SK-N-SH treated with all-trans-retinoic acid at 6 μM for 48 hours (cell line): Measurements from ENCODE around the gene ALOX15.

Source experiments
- GLIS3 ChIP-seq: fragments of 250-450 bp; sonication (Bioruptor Pico); IDR thresholded peaks from 2 replicates; pipeline ENCODE4 v1.5.0; 2020; ENCODE audit warnings: mild to moderate bottlenecking, moderate library complexity
- ZC3H10 ChIP-seq: fragments of 250-450 bp; sonication (Bioruptor Pico); IDR thresholded peaks from 2 replicates; pipeline ENCODE4 v1.5.1; 2021; ENCODE audit warnings: mild to moderate bottlenecking, moderate library complexity
- TF ChIP-seq, protein P1 (sequence below): fragments of 250-450 bp; sonication (Bioruptor Pico); IDR thresholded peaks from 2 replicates; pipeline ENCODE4 v1.5.1; 2020; ENCODE audit warnings: low read depth, mild to moderate bottlenecking, moderate library complexity

DNA sequence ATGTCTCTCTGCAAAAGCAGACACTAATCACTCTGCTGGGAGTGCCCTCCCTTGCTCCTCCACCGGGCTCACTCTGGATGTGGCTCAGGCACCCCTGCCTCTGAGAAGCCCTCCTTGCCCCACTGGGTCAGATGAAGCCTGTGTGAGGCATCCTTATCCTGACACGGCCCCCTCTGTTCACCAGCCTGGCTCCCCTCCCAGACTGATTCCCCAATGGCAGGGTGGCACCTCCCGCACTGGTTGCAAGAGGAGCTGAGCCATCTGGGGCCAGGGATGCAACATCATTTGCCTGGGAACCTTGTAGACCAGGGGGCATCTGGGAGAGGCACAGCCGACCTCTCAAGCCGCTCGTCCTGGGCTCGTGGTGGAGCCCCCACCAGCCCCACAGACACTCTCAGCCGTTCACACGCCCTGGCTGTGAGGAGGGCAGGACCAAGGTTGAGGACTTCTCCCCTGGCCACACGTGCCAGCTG is 50.5 kb downstream of the ALOX15 start:
- TF ChIP-seq GLIS3 (CRISPR knock-in tag) = no peak
- TF ChIP-seq ZC3H10 (CRISPR knock-in tag) = no peak
- TF ChIP-seq, protein P1, sequence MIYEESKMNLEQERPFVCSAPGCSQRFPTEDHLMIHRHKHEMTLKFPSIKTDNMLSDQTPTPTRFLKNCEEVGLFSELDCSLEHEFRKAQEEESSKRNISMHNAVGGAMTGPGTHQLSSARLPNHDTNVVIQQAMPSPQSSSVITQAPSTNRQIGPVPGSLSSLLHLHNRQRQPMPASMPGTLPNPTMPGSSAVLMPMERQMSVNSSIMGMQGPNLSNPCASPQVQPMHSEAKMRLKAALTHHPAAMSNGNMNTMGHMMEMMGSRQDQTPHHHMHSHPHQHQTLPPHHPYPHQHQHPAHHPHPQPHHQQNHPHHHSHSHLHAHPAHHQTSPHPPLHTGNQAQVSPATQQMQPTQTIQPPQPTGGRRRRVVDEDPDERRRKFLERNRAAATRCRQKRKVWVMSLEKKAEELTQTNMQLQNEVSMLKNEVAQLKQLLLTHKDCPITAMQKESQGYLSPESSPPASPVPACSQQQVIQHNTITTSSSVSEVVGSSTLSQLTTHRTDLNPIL = no peak
